GM23248 (cell line): Measurements from ENCODE around the gene MARK3.

Experiments
- EZH2 ChIP-seq: fragments of 200-600 bp; sonication (generic); IDR thresholded peaks from 2 replicates; pipeline ENCODE4 v1.6.1; 2018; ENCODE audit warnings: antibody characterized with exemption, mild to moderate bottlenecking; ENCODE audit not compliant: insufficient read depth, poor library complexity, severe bottlenecking
- EZH2phosphoT487 ChIP-seq: fragments of 200-600 bp; sonication (generic); IDR thresholded peaks from 2 replicates; pipeline ENCODE4 v1.6.1; 2018; ENCODE audit warnings: antibody characterized with exemption, moderate library complexity, mild to moderate bottlenecking, low read depth; ENCODE audit not compliant: insufficient read depth

DNA sequence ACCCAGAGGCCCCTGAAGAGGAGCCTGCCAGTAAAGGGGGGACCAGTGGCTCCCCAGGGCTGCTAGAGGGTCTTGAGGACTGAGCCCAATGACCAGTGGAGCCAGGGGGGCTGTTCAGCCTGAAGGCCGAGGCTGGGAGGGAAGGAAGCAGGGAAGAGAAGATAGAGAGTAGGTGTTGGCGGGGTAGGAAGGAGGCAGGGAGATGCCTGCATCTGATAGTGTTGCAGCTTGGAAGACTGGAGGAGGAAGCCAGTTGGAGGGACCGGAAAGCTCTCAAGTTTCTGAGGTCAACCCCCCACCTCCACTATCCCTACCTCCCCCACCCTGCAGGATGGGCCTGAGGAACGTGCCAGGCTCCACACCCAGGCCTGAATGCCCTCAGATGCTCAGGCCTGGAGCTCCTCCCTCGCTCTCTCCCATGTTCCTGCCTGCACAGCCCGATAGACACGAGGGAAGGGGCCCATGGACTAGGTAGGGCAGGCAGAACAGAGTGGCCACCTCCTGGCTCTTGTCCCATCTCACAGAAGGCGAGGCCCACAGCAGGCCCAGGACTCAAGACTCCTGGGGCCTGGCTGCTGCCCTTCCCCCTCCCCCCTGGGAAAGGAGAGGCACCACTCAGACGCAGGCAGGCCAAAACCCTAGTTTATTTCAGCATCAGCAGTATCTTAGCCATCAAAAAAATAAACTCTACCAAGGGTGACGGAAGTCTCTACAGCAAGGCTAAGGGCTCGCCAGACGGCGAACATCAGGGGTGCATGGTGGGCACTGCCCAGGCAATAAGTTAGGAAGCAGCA lies 134.0 kb downstream of the MARK3 start:
- TF ChIP-seq EZH2 (no peak), EZH2phosphoT487 (no peak)
